NCI-H1048 (cell line): Measurements from ENCODE around the gene LHFPL6.
"Not testable (repeated sequence)": the region's sequence is repeated elsewhere in the genome, so short reads cannot be mapped to it uniquely, and the experiment has no call there.

ENCODE experiments used
- DNase-seq: peaks from one replicate; lab custom pipeline; 2025; lab: John Stamatoyannopoulos, UW

The LHFPL6 gene

GRCh38 chr13:39345982-39346381 lies 257.0 kb downstream of the LHFPL6 start:
- DNase-seq: no peak

- no peak for DNase-seq
These were observed 261.7 kb downstream of the LHFPL6 start for GRCh38 chr13:39341251-39341650.

GRCh38 chr13:39338114-39338513 lies 264.9 kb downstream of the LHFPL6 start:
- DNase-seq: not testable (repeated sequence)

- no peak for DNase-seq
These were observed 266.1 kb downstream of the LHFPL6 start for GRCh38 chr13:39336937-39337336.

- DNase-seq: no peak
These were observed 266.8 kb downstream of the LHFPL6 start for GRCh38 chr13:39336207-39336606.

GRCh38 chr13:39335721-39336120 lies 267.3 kb downstream of the LHFPL6 start:
- no peak for DNase-seq

- no peak for DNase-seq
These were observed 272.5 kb downstream of the LHFPL6 start for GRCh38 chr13:39330504-39330903.

GRCh38 chr13:39329182-39329639 lies 273.8 kb downstream of the LHFPL6 start:
- no peak for DNase-seq

GRCh38 chr13:39327172-39327479 lies 275.9 kb downstream of the LHFPL6 start:
- no peak for DNase-seq

GRCh38 chr13:39326469-39327171 lies 276.4 kb downstream of the LHFPL6 start:
- no peak for DNase-seq

- DNase-seq: no peak
These were observed 278.1 kb downstream of the LHFPL6 start for GRCh38 chr13:39324806-39325311.

- DNase-seq: no peak
These were observed 280.0 kb downstream of the LHFPL6 start for GRCh38 chr13:39322836-39323585.

GRCh38 chr13:39321574-39321973 lies 281.4 kb downstream of the LHFPL6 start:
- DNase-seq: no peak

- DNase-seq: no peak
These were observed 284.8 kb downstream of the LHFPL6 start for GRCh38 chr13:39318161-39318560.

- DNase-seq: no peak
These were observed 285.7 kb downstream of the LHFPL6 start for GRCh38 chr13:39317291-39317690.

- no peak for DNase-seq
These were observed 287.2 kb downstream of the LHFPL6 start for GRCh38 chr13:39315796-39316195.

GRCh38 chr13:39313721-39314120 lies 289.3 kb downstream of the LHFPL6 start:
- DNase-seq: no peak

- no peak for DNase-seq
These were observed 290.4 kb downstream of the LHFPL6 start for GRCh38 chr13:39312596-39312995.

- DNase-seq: no peak
These were observed 291.4 kb downstream of the LHFPL6 start for GRCh38 chr13:39311619-39312018.

- no peak for DNase-seq
These were observed 292.0 kb downstream of the LHFPL6 start for GRCh38 chr13:39310961-39311360.

GRCh38 chr13:39306639-39307589 lies 296.1 kb downstream of the LHFPL6 start:
- no peak for DNase-seq

GRCh38 chr13:39302820-39303219 lies 300.2 kb downstream of the LHFPL6 start:
- no peak for DNase-seq
